H1 (cell line): ENCODE data around the gene HSPA1A. TPM values are rescaled to one million over a fixed set of nuclear protein-coding genes. Genes with fewer than 3 reads are reported as not detected.

Experiments
- CTCF ChIA-PET: fragments of 300-600 bp; sonication (Branson Sonifier 250); formaldehyde crosslinking; loops from one replicate; lab custom pipeline; 2021; ENCODE audit not compliant: partially characterized antibody; lab: Charles Lee
- POLR2A ChIA-PET: fragments of 300-600 bp; sonication (Branson Sonifier 250); formaldehyde crosslinking; loops from one replicate; lab custom pipeline; 2021; ENCODE audit warnings: inconsistent platforms; ENCODE audit not compliant: partially characterized antibody; lab: Charles Lee
- DNase-seq, 2 experiments: peaks; one replicate each; pipeline versions ENCODE4 v3.0.0 to v3.0.0-alpha.2; 2010 to 2022; ENCODE audit warnings: low spot score in 2 of 2, low read depth in 1 of 2, mixed read lengths in 1 of 2
- FAIRE-seq: peaks from 2 replicates; lab custom pipeline; 2011; peaks lifted over from hg19 to GRCh38; lab: Jason Lieb, UNC
- H2AFZ ChIP-seq: 2 replicates; pipeline ENCODE4 v1.8.1; 2012; ENCODE audit warnings: low read length, inconsistent platforms
- H2AK5ac ChIP-seq: 2 replicates; pipeline ENCODE4 v1.6.1; 2013; ENCODE audit warnings: low read depth, low read length
- H2BK120ac ChIP-seq: replicated peaks from 2 replicates; pipeline ENCODE3; 2013; ENCODE audit warnings: low read depth, low read length, inconsistent platforms
- H2BK12ac ChIP-seq: 2 replicates; pipeline ENCODE4 v1.6.1; 2013; ENCODE audit warnings: low read depth, low read length
- H2BK15ac ChIP-seq: 2 replicates; pipeline ENCODE4 v1.6.1; 2013; ENCODE audit warnings: low read length
- H2BK20ac ChIP-seq: 2 replicates; pipeline ENCODE4 v1.6.1; 2013; ENCODE audit warnings: low read length
- H2BK5ac ChIP-seq: 2 replicates; pipeline ENCODE4 v1.6.1; 2013; ENCODE audit warnings: low read depth, low read length
- H3K14ac ChIP-seq: 2 replicates; pipeline ENCODE4 v1.6.1; 2013; ENCODE audit warnings: inconsistent platforms; ENCODE audit not compliant: insufficient read length
- H3K18ac ChIP-seq: 2 replicates; pipeline ENCODE4 v1.6.1; 2013; ENCODE audit warnings: low read length; ENCODE audit errors: extremely low read depth
- H3K23ac ChIP-seq: 2 replicates; pipeline ENCODE4 v1.6.1; 2013; ENCODE audit warnings: inconsistent platforms; ENCODE audit not compliant: insufficient read length
- H3K23me2 ChIP-seq: 2 replicates; pipeline ENCODE4 v1.6.1; 2013; ENCODE audit warnings: low read depth, low read length
- H3K27ac ChIP-seq: 2 replicates; pipeline ENCODE4 v1.6.1; 2011; ENCODE audit warnings: low read depth, low read length, inconsistent platforms
- H3K27me3 ChIP-seq, 4 experiments: replicated peaks in 1 of 4; 1 replicate in 1 of 4; 2 replicates in 3 of 4; pipeline versions ENCODE4 v1.6.1 to v1.8.1; 2011 to 2013; ENCODE audit warnings: low read length in 3 of 4, mild to moderate bottlenecking in 3 of 4, inconsistent platforms in 2 of 4, mixed read lengths in 2 of 4, moderate library complexity in 1 of 4; ENCODE audit not compliant: control insufficient read depth in 3 of 4, insufficient read depth in 3 of 4; ENCODE audit errors: extremely low read depth in 1 of 4
- H3K36me3 ChIP-seq, 4 experiments: 2 replicates each; pipeline versions ENCODE4 v1.6.1 to v1.8.1; 2011 to 2013; ENCODE audit warnings: mild to moderate bottlenecking in 4 of 4, low read length in 3 of 4, moderate library complexity in 2 of 4, control low read depth in 1 of 4, inconsistent platforms in 1 of 4; ENCODE audit not compliant: insufficient read depth in 4 of 4, control insufficient read depth in 2 of 4
- H3K4ac ChIP-seq: replicated peaks from 2 replicates; pipeline ENCODE3; 2013; ENCODE audit warnings: low read length, low read depth, mixed read lengths, inconsistent platforms; ENCODE audit not compliant: insufficient read length
- H3K4me1 ChIP-seq, 4 experiments: replicated peaks in 1 of 4; 1 replicate in 1 of 4; 2 replicates in 3 of 4; pipeline versions ENCODE4 v1.6.1 to v1.8.1; 2011 to 2013; ENCODE audit warnings: low read length in 3 of 4, inconsistent platforms in 2 of 4, mixed read lengths in 1 of 4; ENCODE audit not compliant: insufficient read depth in 4 of 4, control insufficient read depth in 3 of 4
- H3K4me2 ChIP-seq, 2 experiments: 2 replicates each; pipeline versions ENCODE4 v1.6.1 to v1.8.1; 2011 to 2013; ENCODE audit warnings: low read depth in 2 of 2, low read length in 2 of 2, control low read depth in 1 of 2, inconsistent platforms in 1 of 2, mild to moderate bottlenecking in 1 of 2; ENCODE audit not compliant: insufficient read depth in 1 of 2
- H3K4me3 ChIP-seq, 4 experiments: fragments of 200-600, 300-600 bp in 1 of 4; sonication (generic), shearing (Covaris generic), sonication (Bioruptor Twin) in 1 of 4; 2 replicates each; pipeline versions ENCODE4 v1.5.1 to v1.8.1; 2011 to 2016; ENCODE audit warnings: low read length in 4 of 4, low read depth in 3 of 4, control low read depth in 2 of 4, inconsistent platforms in 2 of 4, mild to moderate bottlenecking in 2 of 4, mixed read lengths in 1 of 4, moderate library complexity in 1 of 4; ENCODE audit not compliant: insufficient read depth in 2 of 4; ENCODE audit errors: extremely low read depth in 1 of 4
- H3K56ac ChIP-seq: replicated peaks from 2 replicates; pipeline ENCODE3; 2013; ENCODE audit warnings: low read depth, mild to moderate bottlenecking, mixed read lengths, low read length, inconsistent platforms; ENCODE audit not compliant: insufficient read length
- H3K79me1 ChIP-seq: 2 replicates; pipeline ENCODE4 v1.6.1; 2013; ENCODE audit warnings: low read depth, low read length, control low read depth
- H3K79me2 ChIP-seq, 2 experiments: 2 replicates each; pipeline versions ENCODE4 v1.6.1 to v1.8.1; 2012 to 2013; ENCODE audit warnings: low read length in 2 of 2, mild to moderate bottlenecking in 2 of 2, inconsistent platforms in 1 of 2; ENCODE audit not compliant: insufficient read depth in 2 of 2, control insufficient read depth in 1 of 2
- H3K9ac ChIP-seq, 4 experiments: replicated peaks in 1 of 4; 1 replicate in 1 of 4; 2 replicates in 3 of 4; pipeline versions ENCODE4 v1.6.1 to v1.8.1; 2011 to 2013; ENCODE audit warnings: low read depth in 3 of 4, low read length in 3 of 4, control low read depth in 2 of 4, mild to moderate bottlenecking in 2 of 4, moderate library complexity in 2 of 4, inconsistent platforms in 1 of 4; ENCODE audit errors: extremely low read depth in 1 of 4
- H3K9me3 ChIP-seq, 2 experiments: 2 replicates each; pipeline versions ENCODE4 v1.6.1 to v1.8.1; 2012 to 2013; ENCODE audit warnings: mild to moderate bottlenecking in 2 of 2, moderate library complexity in 2 of 2, control low read depth in 1 of 2, inconsistent platforms in 1 of 2, low read depth in 1 of 2, low read length in 1 of 2, mixed read lengths in 1 of 2; ENCODE audit not compliant: insufficient read depth in 2 of 2
- H4K20me1 ChIP-seq, 2 experiments: replicated peaks in 1 of 2; 2 replicates each; pipeline versions ENCODE3 to v1.8.1; 2011 to 2013; ENCODE audit warnings: inconsistent platforms in 2 of 2, low read length in 2 of 2, mild to moderate bottlenecking in 1 of 2; ENCODE audit not compliant: insufficient read depth in 2 of 2, control insufficient read depth in 1 of 2
- H4K5ac ChIP-seq: 2 replicates; pipeline ENCODE4 v1.6.1; 2013; ENCODE audit warnings: low read length, low read depth, mixed read lengths, inconsistent platforms; ENCODE audit not compliant: insufficient read length
- H4K8ac ChIP-seq: 2 replicates; pipeline ENCODE4 v1.8.0; 2013; ENCODE audit warnings: mild to moderate bottlenecking, moderate library complexity, low read length, inconsistent platforms; ENCODE audit not compliant: insufficient read depth; ENCODE audit errors: extremely low read depth
- H4K91ac ChIP-seq: replicated peaks from 2 replicates; pipeline ENCODE3; 2013; ENCODE audit warnings: low read length, mixed read lengths, inconsistent platforms; ENCODE audit not compliant: insufficient read length
- CBX8 ChIP-seq: fragments of 300-800, 300-1000 bp; sonication (generic); IDR thresholded peaks from 2 replicates; pipeline ENCODE4 v1.7.1; 2016; ENCODE audit warnings: low read depth, low read length, borderline replicate concordance
- CEBPB ChIP-seq: IDR thresholded peaks from 2 replicates; pipeline ENCODE4 v1.6.1; 2012; ENCODE audit warnings: low read depth, low read length
- POLR2AphosphoS5 ChIP-seq: IDR thresholded peaks from 2 replicates; pipeline ENCODE4 v1.6.1; 2011; ENCODE audit warnings: low read depth, low read length
- WGBS, 2 experiments: shearing (Covaris generic) in 1 of 2; methylation state at CpG; one replicate each; pipeline versions ENCODE4 v1.1.6 to v1.1.7; 2013 to 2015; ENCODE audit warnings: low lambda C conversion rate in 2 of 2, mixed read lengths in 2 of 2, inconsistent platforms in 1 of 2, low coverage in 1 of 2, missing lambda C conversion rate in 1 of 2; ENCODE audit not compliant: insufficient replicate concordance in 2 of 2, insufficient coverage in 1 of 2, insufficient read length in 1 of 2; ENCODE audit errors: extremely low coverage in 1 of 2, missing lambda C conversion rate in 1 of 2; 5-methylcytosine and 5-hydroxymethylcytosine counted together
- polyA plus RNA-seq, 7 experiments: library from polyadenylated mRNA; depleted of rRNA in 3 of 7; stranded (reverse) in 5 of 7; unstranded in 2 of 7; fragments of >200 nt in 5 of 7; fragments of 200-250 nt in 2 of 7; gene quantifications; 1 replicate in 5 of 7; 2 replicates in 1 of 7; 4 replicates in 1 of 7; pipeline versions ENCODE4 v1.2.1 to v1.2.3, GENCODE V29; 2011 to 2013; ENCODE audit warnings: missing spikeins in 2 of 7, mixed read lengths in 2 of 7
- total RNA-seq: library from RNA; stranded (reverse); fragmentation: NEBNext Ultra II Directional; extraction: Animal tissue kit (Norgen Biotek cat#: 25700); gene quantifications from 2 replicates; pipeline ENCODE4 v1.2.1, GENCODE V29; 2021

Gene HSPA1A
- total and polyA plus RNA-seq, 2 of the 8 experiments (the other 6 are each of a cell fraction or from before 2014, with no cell fraction given): 40.7 to 54.0 TPM

DNA sequence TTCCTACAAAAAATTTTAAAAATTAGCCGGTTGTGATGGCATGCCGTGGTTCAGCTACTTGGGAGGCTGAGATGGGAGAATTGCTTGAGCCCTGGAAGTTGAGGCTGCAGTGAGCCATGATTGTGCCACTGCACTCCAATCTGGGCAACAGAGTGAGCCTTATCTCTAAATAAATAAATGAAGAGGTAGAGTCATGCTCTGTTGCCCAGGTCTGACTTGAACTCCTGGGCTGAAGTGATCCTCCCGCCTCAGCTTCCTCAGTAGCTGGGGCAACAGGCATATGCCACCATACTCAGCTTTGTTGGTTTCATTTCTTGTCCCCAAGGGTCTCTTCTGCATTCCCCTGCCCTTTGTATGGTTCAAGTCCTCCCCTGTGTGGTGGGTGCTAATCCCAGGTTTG lies 29.2 kb downstream of the HSPA1A start:
- H3K79me2 ChIP-seq: no peaks in the 10 kb centered on the region
- FAIRE-seq: no peak
- no peaks in the 10 kb centered on the region for H3K79me1 ChIP-seq
- H3K14ac ChIP-seq: no peak overlapping the region
- H3K4me2 ChIP-seq: no peak overlapping the region
- no peak overlapping the region for H3K56ac ChIP-seq
- no peak overlapping the region for H2BK12ac ChIP-seq
- H3K27me3 ChIP-seq: no peaks in the 10 kb centered on the region
- no peak overlapping the region for H4K5ac ChIP-seq
- no peak overlapping the region for H2BK120ac ChIP-seq
- H2AFZ ChIP-seq: no peak overlapping the region
- no peak overlapping the region for H3K23ac ChIP-seq
- no peak for TF ChIP-seq CEBPB
- no peak for TF ChIP-seq CBX8
- TF ChIP-seq POLR2AphosphoS5: peak; percentile 28; the same call in 1 of the 2 replicates
- H3K27ac ChIP-seq: no peak overlapping the region
- H4K8ac ChIP-seq: no peak overlapping the region
- H3K9me3 ChIP-seq: no peaks in the 10 kb centered on the region
- H4K20me1 ChIP-seq: peaks cover 3 to 4% of the 10 kb centered on the region in 2 experiments
- ChIA-PET CTCF (interaction anchor here (0.6 to 1.9 kb wide), 4 partner anchors 13 to 75 kb away, joined by 3 to 5 read pairs (median 4); no protein-coding TSS in a partner anchor), POLR2A (interaction anchor here (0.6 to 12.6 kb wide), 16 partner anchors 8 to 115 kb away, joined by 3 to 189 read pairs (median 4); partner anchors contain the start of genes DDAH2, HSPA1A, HSPA1B and HSPA1L)
- H2AK5ac ChIP-seq: no peak overlapping the region
- WGBS, 2 experiments: 93% methylated on average over 3 of the region's 3 CpGs; no CpG with 5 or more reads in 1 of the 2 experiments
- H3K18ac ChIP-seq: no peak overlapping the region
- no peak overlapping the region for H4K91ac ChIP-seq
- no peak overlapping the region for H3K4ac ChIP-seq
- H3K4me1 ChIP-seq: no peaks in the 10 kb centered on the region
- H2BK20ac ChIP-seq: no peak overlapping the region
- no peak for DNase-seq
- no peak overlapping the region for H2BK15ac ChIP-seq
- H2BK5ac ChIP-seq: no peak overlapping the region
- H3K4me3 ChIP-seq: no peak overlapping the region
- H3K36me3 ChIP-seq: peaks cover 10 to 35% (median 16%) of the 10 kb centered on the region in 4 experiments
- H3K9ac ChIP-seq: no peak overlapping the region
- H3K23me2 ChIP-seq: no peaks in the 10 kb centered on the region
